K562 (cell line): ENCODE results near the gene TCEA3. TPM values are rescaled to one million over a fixed set of nuclear protein-coding genes. Genes with fewer than 3 reads are reported as not detected.

Source experiments
- ARID3B ChIP-seq: fragments of 250-450 bp; sonication (Bioruptor Pico); IDR thresholded peaks from 2 replicates; pipeline ENCODE4 v1.4.0; 2020; ENCODE audit warnings: borderline replicate concordance
- ARNT ChIP-seq, 2 experiments: fragments of 450-650 bp; IDR thresholded peaks; 2 replicates each; pipeline ENCODE4 v1.6.1; 2016; ENCODE audit warnings: mild to moderate bottlenecking in 1 of 2
- ATF7 ChIP-seq: fragments of 450-650 bp; IDR thresholded peaks from 2 replicates; pipeline ENCODE4 v1.7.1; 2014; ENCODE audit warnings: mild to moderate bottlenecking, moderate library complexity
- BHLHE40 ChIP-seq: IDR thresholded peaks from 2 replicates; pipeline ENCODE4 v1.6.1; 2011; ENCODE audit warnings: low read length, improper control_type of control experiment
- CREB1 ChIP-seq, 2 experiments: sonication (generic) in 1 of 2; formaldehyde crosslinking in 1 of 2; IDR thresholded peaks; 2 replicates each; pipeline versions ENCODE4 v1.6.1 to v1.8.0; 2012 to 2022; ENCODE audit warnings: inconsistent platforms in 1 of 2, mild to moderate bottlenecking in 1 of 2, missing genetic modification reagents in 1 of 2, moderate library complexity in 1 of 2
- CREB3L1 ChIP-seq: fragments of 450-650 bp; IDR thresholded peaks from 2 replicates; pipeline ENCODE4 v1.6.1; 2014; ENCODE audit warnings: low read depth, mild to moderate bottlenecking, moderate library complexity, borderline replicate concordance
- E2F4 ChIP-seq: sonication (generic); formaldehyde crosslinking; IDR thresholded peaks from 2 replicates; pipeline ENCODE4 v1.8.0; 2022; ENCODE audit warnings: mild to moderate bottlenecking, low read depth, missing genetic modification reagents
- EHMT2 ChIP-seq: fragments of 450-650 bp; IDR thresholded peaks from 2 replicates; pipeline ENCODE4 v1.6.1; 2018; ENCODE audit warnings: antibody characterized with exemption
- ELF1 ChIP-seq: fragments of 200-800 bp; sonication (Bioruptor generic); IDR thresholded peaks from 2 replicates; pipeline ENCODE4 v1.6.1; 2016; ENCODE audit warnings: missing genetic modification characterization, missing compliant biosample characterization
- HDAC3 ChIP-seq: fragments of 450-650 bp; IDR thresholded peaks from 2 replicates; pipeline ENCODE4 v1.6.1; 2018; ENCODE audit warnings: borderline replicate concordance, mild to moderate bottlenecking, moderate library complexity; ENCODE audit not compliant: partially characterized antibody
- IFI16 ChIP-seq: fragments of 250-450 bp; sonication (Bioruptor Pico); IDR thresholded peaks from 2 replicates; pipeline ENCODE4 v2.1.2; 2022; ENCODE audit warnings: mild to moderate bottlenecking, inconsistent platforms
- KHSRP ChIP-seq: fragments of 450-650 bp; IDR thresholded peaks from 2 replicates; pipeline ENCODE4 v1.6.1; 2017
- MAFF ChIP-seq: IDR thresholded peaks from 2 replicates; pipeline ENCODE4 v1.6.1; 2012; ENCODE audit warnings: low read length, improper control_type of control experiment
- NFXL1 ChIP-seq: fragments of 450-650 bp; formaldehyde crosslinking; IDR thresholded peaks from 2 replicates; pipeline ENCODE4 v1.4.0; 2021; ENCODE audit warnings: mild to moderate bottlenecking
- PHTF2 ChIP-seq: fragments of 250-450 bp; sonication (Bioruptor Pico); IDR thresholded peaks from 2 replicates; pipeline ENCODE4 v1.5.0; 2021; ENCODE audit warnings: mild to moderate bottlenecking
- POLR2H ChIP-seq: IDR thresholded peaks from 2 replicates; pipeline ENCODE4 v1.6.1; 2016; ENCODE audit warnings: missing genetic modification characterization, low read depth, mild to moderate bottlenecking, control low read depth, missing compliant biosample characterization, moderate library complexity
- RBM25 ChIP-seq: fragments of 200-400 bp; formaldehyde crosslinking; IDR thresholded peaks from 2 replicates; pipeline ENCODE4 v1.6.1; 2018; ENCODE audit warnings: low read length, low read depth, moderate library complexity; ENCODE audit not compliant: severe bottlenecking
- SP2 ChIP-seq: IDR thresholded peaks from 2 replicates; pipeline ENCODE4 v1.6.1; 2011; ENCODE audit warnings: mild to moderate bottlenecking, low read depth, low read length, moderate library complexity; ENCODE audit not compliant: poor library complexity, severe bottlenecking; ENCODE audit errors: extremely low read depth
- TAF7 ChIP-seq: fragments of 450-650 bp; IDR thresholded peaks from 2 replicates; pipeline ENCODE4 v1.6.1; 2016; ENCODE audit warnings: missing genetic modification characterization, missing compliant biosample characterization
- ZBTB11 ChIP-seq, 3 experiments: fragments of 200-800 bp in 1 of 3; fragments of 250-450 bp in 1 of 3; fragments of 450-650 bp in 1 of 3; sonication (Bioruptor Pico) in 1 of 3; sonication (Bioruptor generic) in 1 of 3; formaldehyde crosslinking in 1 of 3; IDR thresholded peaks; 2 replicates each; pipeline versions ENCODE4 v1.6.1 to v1.8.0; 2016 to 2022; ENCODE audit warnings: mild to moderate bottlenecking in 2 of 3, missing genetic modification characterization in 2 of 3, missing compliant biosample characterization in 1 of 3, moderate library complexity in 1 of 3
- ZNF717 ChIP-seq: fragments of 250-450 bp; sonication (Bioruptor Pico); IDR thresholded peaks from 2 replicates; pipeline ENCODE4 v1.5.0; 2021
- polyA plus RNA-seq, 8 experiments: library from polyadenylated mRNA; depleted of rRNA in 4 of 8; stranded (reverse) in 5 of 8; unstranded in 3 of 8; fragments of >200 nt; fragmentation: Nextera tagmentation in 2 of 8; fragmentation: Illumina TruSeq in 1 of 8; extraction: Ambion mirVana in 2 of 8; extraction: Trizol in 1 of 8; gene quantifications; 2 replicates each; pipeline versions ENCODE4 v1.2.1 to v1.2.3, GENCODE V29; 2011 to 2014; ENCODE audit warnings: inconsistent platforms in 1 of 8, missing spikeins in 1 of 8
- total RNA-seq, 7 experiments: library from RNA; depleted of rRNA in 6 of 7; stranded (reverse); fragments of >200 nt in 6 of 7; fragmentation: Illumina TruSeq in 2 of 7; extraction: Trizol in 2 of 7; gene quantifications; 2 replicates each; pipeline versions ENCODE4 v1.2.1 to v1.2.3, GENCODE V29; 2011 to 2021; ENCODE audit warnings: low replicate concordance in 1 of 7

Gene TCEA3
- total and polyA plus RNA-seq, 9 of the 15 experiments (the other 6 are each of a cell fraction or from before 2014, with no cell fraction given) = 0.03 to 0.55 (median 0.36) TPM

- TF ChIP-seq ZBTB11 (CRISPR knock-in tag; IDR thresholded peaks at IDR 0.05) (no peak), IFI16 (no peak), ELF1 (no peak; the same call in 1 of the 2 replicates), PHTF2 (CRISPR knock-in tag) (no peak), CREB1 (IDR thresholded peaks at IDR 0.05) (no peak), CREB1 (CRISPR knock-in tag; IDR thresholded peaks at IDR 0.05) (no peak), ZNF717 (no peak), TAF7 (tag) (no peak), KHSRP (no peak), CREB3L1 (no peak), BHLHE40 (no peak), RBM25 (no peak), MAFF (peak; percentile 12; the same call in 1 of the 2 replicates), HDAC3 (peak; percentile 35), ATF7 (no peak), ARNT (IDR thresholded peaks at IDR 0.05) (no peak), EHMT2 (no peak), POLR2H (tag) (peak; percentile 0; the same call in 1 of the 2 replicates), ARID3B (CRISPR knock-in tag) (no peak), SP2 (no peak), E2F4 (no peak), NFXL1 (CRISPR knock-in tag) (no peak)
Observed at GRCh38 chr1:23341931-23342692, 82.4 kb downstream of the TCEA3 start (continued).
